ENCODE measurements around the gene ACTL6A. TPM values are rescaled to one million over a fixed set of nuclear protein-coding genes. Genes with fewer than 3 reads are reported as not detected.

ACTL6A gene
- total RNA-seq, 8 experiments from 2014 or later, result 30.2 to 104 (median 51.0) TPM

GRCh38 chr3:179603321-179603720 is 40.6 kb downstream of the ACTL6A start:
- Histone ChIP-seq H3K27ac (no peak overlapping the region), H3K4me3 (peak overlapping the region in 4 of 5 donors; percentile 75 to 95 (median 93)), H3K4me1 (replicated peaks in 1 of 2) (peaks cover 9 to 13% of the 10 kb centered on the region in 2 donors)
- in situ Hi-C loops (cut with MboI; ENCODE audit: low pct_unique_long_range_greater_than_20kb in 2 of 9, low sequenced_read_pairs in 9 of 9, unreplicated experiment in 9 of 9), result no loop called here
- WGBS, 10 experiments, result 21 to 100% (median 94%) methylated on average over 1 to 4 of the region's 4 CpGs; no CpG with 5 or more reads in 3 of the 10 experiments
- ATAC-seq (replicated peaks in 6 of 8), result no peak

GRCh38 chr3:179603831-179604230 is 41.1 kb downstream of the ACTL6A start:
- no peak for ATAC-seq (replicated peaks in 6 of 8)
- H3K4me1 ChIP-seq (replicated peaks in 1 of 2), result peaks cover 9 to 13% of the 10 kb centered on the region in 2 donors
- in situ Hi-C loops (cut with MboI; ENCODE audit: low pct_unique_long_range_greater_than_20kb in 2 of 9, low sequenced_read_pairs in 9 of 9, unreplicated experiment in 9 of 9), result no loop called here
- 0 to 7% (median 0%) methylated on average over 1 to 3 of the region's 3 CpGs for WGBS, 10 experiments
- peak overlapping the region; percentile 77 to 83 for H3K27ac ChIP-seq
- H3K4me3 ChIP-seq, result peak overlapping the region; percentile 75 to 95 (median 92)

GRCh38 chr3:179604321-179605078 is 41.8 kb downstream of the ACTL6A start, which contains the start of the genes MRPL47 and NDUFB5:
TSS of gene MRPL47 (minus strand) at chr3:179604638. CDS start at chr3:179604624, 14 bp downstream.
TSS of gene NDUFB5 (plus strand) at chr3:179604794. CDS start at chr3:179604816, 22 bp downstream.
- in situ Hi-C loops (cut with MboI; ENCODE audit: low pct_unique_long_range_greater_than_20kb in 2 of 9, low sequenced_read_pairs in 9 of 9, unreplicated experiment in 9 of 9), result no loop called here
- Histone ChIP-seq H3K27ac (peak within 1 kb of the TSS; percentile 84 to 88), H3K4me1 (replicated peaks in 1 of 2) (peaks cover 9 to 13% of the 10 kb centered on the region in 2 donors), H3K4me3 (peak within 1 kb of the TSS; percentile 75 to 95 (median 92))
- ATAC-seq (replicated peaks in 6 of 8), result peak; percentile 99 to 100 (median 100)
- WGBS, 10 experiments, result 0 to 2% (median 0%) methylated on average over 1 to 27 of the region's 45 CpGs; no CpG with 5 or more reads in 1 of the 10 experiments

GRCh38 chr3:179606534-179607085 is 43.9 kb downstream of the ACTL6A start:
- no peak overlapping the region for H3K27ac ChIP-seq
- in situ Hi-C loops (cut with MboI; ENCODE audit: low pct_unique_long_range_greater_than_20kb in 2 of 9, low sequenced_read_pairs in 9 of 9, unreplicated experiment in 9 of 9), result no loop called here
- ATAC-seq (replicated peaks in 6 of 8), result no peak
- 57 to 100% (median 80%) methylated on average over 1 to 3 of the region's 4 CpGs; no CpG with 5 or more reads in 2 of the 10 experiments for WGBS, 10 experiments
- peaks cover 9 to 13% of the 10 kb centered on the region in 2 donors for H3K4me1 ChIP-seq (replicated peaks in 1 of 2)
- no peak overlapping the region for H3K4me3 ChIP-seq

- in situ Hi-C loops (cut with MboI; ENCODE audit: low pct_unique_long_range_greater_than_20kb in 2 of 9, low sequenced_read_pairs in 9 of 9, unreplicated experiment in 9 of 9), result no loop called here
- no peak overlapping the region for H3K27ac ChIP-seq
- no peak overlapping the region for H3K4me3 ChIP-seq
- 75 to 100% (median 90%) methylated on average over 3 to 6 of the region's 6 CpGs; no CpG with 5 or more reads in 3 of the 10 experiments for WGBS, 10 experiments
- no peak for ATAC-seq (replicated peaks in 6 of 8)
- peaks cover 6% of the 10 kb centered on the region in 2 donors for H3K4me1 ChIP-seq (replicated peaks in 1 of 2)
Measured at GRCh38 chr3:179608931-179609720, 46.4 kb downstream of the ACTL6A start.

- no peak for ATAC-seq (replicated peaks in 6 of 8)
- Histone ChIP-seq H3K4me1 (replicated peaks in 1 of 2) (peaks cover 6% of the 10 kb centered on the region in 2 donors), H3K4me3 (no peak overlapping the region), H3K27ac (no peak overlapping the region)
- in situ Hi-C loops (cut with MboI; ENCODE audit: low pct_unique_long_range_greater_than_20kb in 2 of 9, low sequenced_read_pairs in 9 of 9, unreplicated experiment in 9 of 9), result no loop called here
- WGBS, 10 experiments, result 81 to 100% (median 100%) methylated on average over 1 to 4 of the region's 4 CpGs; no CpG with 5 or more reads in 3 of the 10 experiments
Measured at GRCh38 chr3:179610066-179610465, 47.3 kb downstream of the ACTL6A start.

GRCh38 chr3:179613807-179614206 is 51.1 kb downstream of the ACTL6A start:
- Histone ChIP-seq H3K4me1 (replicated peaks in 1 of 2) (no peaks in the 10 kb centered on the region), H3K27ac (no peak overlapping the region), H3K4me3 (no peak overlapping the region)
- in situ Hi-C loops (cut with MboI; ENCODE audit: low pct_unique_long_range_greater_than_20kb in 2 of 9, low sequenced_read_pairs in 9 of 9, unreplicated experiment in 9 of 9), result no loop called here
- ATAC-seq (replicated peaks in 6 of 8), result no peak
- WGBS, 10 experiments, result 30 to 100% (median 78%) methylated on average over 1 to 2 of the region's 2 CpGs

- H3K4me1 ChIP-seq (replicated peaks in 1 of 2), result no peaks in the 10 kb centered on the region
- WGBS, 10 experiments, result 60 to 96% (median 82%) methylated on average over 1 to 4 of the region's 4 CpGs
- no peak overlapping the region for H3K4me3 ChIP-seq
- no peak for ATAC-seq (replicated peaks in 6 of 8)
- H3K27ac ChIP-seq, result no peak overlapping the region
- in situ Hi-C loops (cut with MboI; ENCODE audit: low pct_unique_long_range_greater_than_20kb in 2 of 9, low sequenced_read_pairs in 9 of 9, unreplicated experiment in 9 of 9), result no loop called here
Measured at GRCh38 chr3:179615458-179616173, 52.9 kb downstream of the ACTL6A start.

GRCh38 chr3:179622023-179622422 is 59.3 kb downstream of the ACTL6A start:
- Histone ChIP-seq H3K4me3 (no peak overlapping the region), H3K27ac (no peak overlapping the region), H3K4me1 (replicated peaks in 1 of 2) (no peaks in the 10 kb centered on the region)
- in situ Hi-C loops (cut with MboI; ENCODE audit: low pct_unique_long_range_greater_than_20kb in 2 of 9, low sequenced_read_pairs in 9 of 9, unreplicated experiment in 9 of 9), result no loop called here
- 80 to 100% (median 100%) methylated on average over 1 to 2 of the region's 2 CpGs; no CpG with 5 or more reads in 2 of the 10 experiments for WGBS, 10 experiments
- ATAC-seq (replicated peaks in 6 of 8), result no peak

GRCh38 chr3:179624451-179624850 is 61.7 kb downstream of the ACTL6A start:
- ATAC-seq (replicated peaks in 6 of 8), result no peak
- in situ Hi-C loops (cut with MboI; ENCODE audit: low pct_unique_long_range_greater_than_20kb in 2 of 9, low sequenced_read_pairs in 9 of 9, unreplicated experiment in 9 of 9), result no loop called here
- Histone ChIP-seq H3K4me1 (replicated peaks in 1 of 2) (no peaks in the 10 kb centered on the region), H3K27ac (no peak overlapping the region), H3K4me3 (no peak overlapping the region)
- WGBS, 10 experiments, result 68 to 100% (median 83%) methylated on average over 1 to 3 of the region's 3 CpGs; no CpG with 5 or more reads in 2 of the 10 experiments

- in situ Hi-C loops (cut with MboI; ENCODE audit: low pct_unique_long_range_greater_than_20kb in 2 of 9, low sequenced_read_pairs in 9 of 9, unreplicated experiment in 9 of 9), result no loop called here
- Histone ChIP-seq H3K4me3 (no peak overlapping the region), H3K27ac (no peak overlapping the region), H3K4me1 (replicated peaks in 1 of 2) (no peaks in the 10 kb centered on the region)
- WGBS, 10 experiments, result 40 to 100% (median 88%) methylated on average over 1 to 3 of the region's 3 CpGs; no CpG with 5 or more reads in 1 of the 10 experiments
- no peak for ATAC-seq (replicated peaks in 6 of 8)
Measured at GRCh38 chr3:179630753-179631451, 68.2 kb downstream of the ACTL6A start.

Measured in motor neuron (in vitro differentiated cells).